Measurements from ENCODE around the gene SNAPC4.

- TF ChIP-seq RNF2 (IDR thresholded peaks at IDR 0.05; ENCODE audit: borderline replicate concordance, low read depth), result no peak
- TF ChIP-seq CTCF (IDR thresholded peaks at IDR 0.05), result no peak
- no peak for TF ChIP-seq RAD21 (conservative IDR thresholded peaks at IDR 0.05 in 1 of 2, IDR thresholded peaks at IDR 0.05 in 1 of 2)
These were observed 42.0 kb downstream of the SNAPC4 start for GRCh38 chr9:136358016-136358415.

Data from A549 (cell line).